ENCODE data around the gene FRYL. TPM values are rescaled to one million over a fixed set of nuclear protein-coding genes. Genes with fewer than 3 reads are reported as not detected.
A peak's percentile ranks its signal among the peaks of the same experiment; 100 is the strongest.

FRYL gene
- total and polyA plus RNA-seq, 11 donors, result 12.3 to 61.3 (median 34.4) TPM

- Histone ChIP-seq H3K36me3 (no peaks in the 10 kb centered on the region), H3K4me1 (peaks cover 8 to 58% (median 46%) of the 10 kb centered on the region in 12 donors), H3K27me3 (no peaks in the 10 kb centered on the region), H3K27ac (no peak overlapping the region), H3K4me3 (no peak overlapping the region), H3K9me3 (no peaks in the 10 kb centered on the region)
- DNase-seq (no peak), ATAC-seq (no peak)
- TF ChIP-seq POLR2A (IDR thresholded peaks at IDR 0.05) (no peak), CTCF (IDR thresholded peaks at IDR 0.05) (no peak)
- WGBS, 4 donors, result 37 to 65% (median 50%) methylated on average over 1 of the region's 1 CpG
- intact Hi-C loops (cut with DNase I), result no loop called here
Measured at GRCh38 chr4:48651914-48652313, 128.2 kb downstream of the FRYL start.

GRCh38 chr4:48649505-48649904, 130.6 kb downstream of the FRYL start:
- Histone ChIP-seq H3K27me3 (no peaks in the 10 kb centered on the region), H3K4me1 (peaks cover 8 to 52% (median 39%) of the 10 kb centered on the region in 12 donors), H3K36me3 (no peaks in the 10 kb centered on the region), H3K27ac (no peak overlapping the region), H3K4me3 (no peak overlapping the region), H3K9me3 (no peaks in the 10 kb centered on the region)
- 50 to 59% (median 55%) methylated on average over 3 of the region's 3 CpGs for WGBS, 4 donors
- DNase-seq (no peak), ATAC-seq (no peak)
- TF ChIP-seq CTCF (IDR thresholded peaks at IDR 0.05) (no peak), POLR2A (IDR thresholded peaks at IDR 0.05) (no peak)
- intact Hi-C loops (cut with DNase I), result no loop called here

GRCh38 chr4:48645225-48645794, 134.8 kb downstream of the FRYL start:
- H3K9me3 ChIP-seq, result no peaks in the 10 kb centered on the region
- H3K36me3 ChIP-seq, result no peaks in the 10 kb centered on the region
- WGBS, 4 donors, result 87 to 96% (median 92%) methylated on average over 3 of the region's 3 CpGs
- TF ChIP-seq CTCF (IDR thresholded peaks at IDR 0.05) (no peak), POLR2A (IDR thresholded peaks at IDR 0.05) (no peak)
- H3K4me3 ChIP-seq, result no peak overlapping the region
- H3K4me1 ChIP-seq, result peaks cover 9 to 47% (median 40%) of the 10 kb centered on the region in 12 donors
- ATAC-seq (no peak), DNase-seq (no peak)
- no peak overlapping the region for H3K27ac ChIP-seq
- H3K27me3 ChIP-seq, result no peaks in the 10 kb centered on the region
- intact Hi-C loops (cut with DNase I), result no loop called here

- Histone ChIP-seq H3K27ac (peak overlapping the region in 9 of 12 donors; percentile 8 to 56 (median 33)), H3K27me3 (no peaks in the 10 kb centered on the region), H3K4me1 (peaks cover 9 to 43% (median 33%) of the 10 kb centered on the region in 12 donors), H3K4me3 (peak overlapping the region in 1 of 12 donors; percentile 4), H3K9me3 (peaks cover 0 to 7% (median 0%) of the 10 kb centered on the region in 12 donors), H3K36me3 (no peaks in the 10 kb centered on the region)
- 41 to 58% (median 51%) methylated on average over 2 of the region's 2 CpGs for WGBS, 4 donors
- TF ChIP-seq CTCF (IDR thresholded peaks at IDR 0.05), result no peak
- no peak for TF ChIP-seq POLR2A (IDR thresholded peaks at IDR 0.05)
- intact Hi-C loops (cut with DNase I), result loop anchor here in 1 of 10 donors (5.0 kb wide), 1 partner anchor 50 kb away; no protein-coding TSS in a partner anchor
- DNase-seq, result no peak
- ATAC-seq, result no peak
Measured at GRCh38 chr4:48642421-48643374, 137.4 kb downstream of the FRYL start.
